Measurements from ENCODE around the gene OTX1. TPM values are rescaled to one million over a fixed set of nuclear protein-coding genes. Genes with fewer than 3 reads are reported as not detected.
A peak's percentile ranks its signal among the peaks of the same experiment; 100 is the strongest.

OTX1 gene
- total and polyA plus RNA-seq, 9 of the 15 experiments (the other 6 are each of a cell fraction or from before 2014, with no cell fraction given) = 0.18 to 7.1 (median 0.58) TPM

DNA sequence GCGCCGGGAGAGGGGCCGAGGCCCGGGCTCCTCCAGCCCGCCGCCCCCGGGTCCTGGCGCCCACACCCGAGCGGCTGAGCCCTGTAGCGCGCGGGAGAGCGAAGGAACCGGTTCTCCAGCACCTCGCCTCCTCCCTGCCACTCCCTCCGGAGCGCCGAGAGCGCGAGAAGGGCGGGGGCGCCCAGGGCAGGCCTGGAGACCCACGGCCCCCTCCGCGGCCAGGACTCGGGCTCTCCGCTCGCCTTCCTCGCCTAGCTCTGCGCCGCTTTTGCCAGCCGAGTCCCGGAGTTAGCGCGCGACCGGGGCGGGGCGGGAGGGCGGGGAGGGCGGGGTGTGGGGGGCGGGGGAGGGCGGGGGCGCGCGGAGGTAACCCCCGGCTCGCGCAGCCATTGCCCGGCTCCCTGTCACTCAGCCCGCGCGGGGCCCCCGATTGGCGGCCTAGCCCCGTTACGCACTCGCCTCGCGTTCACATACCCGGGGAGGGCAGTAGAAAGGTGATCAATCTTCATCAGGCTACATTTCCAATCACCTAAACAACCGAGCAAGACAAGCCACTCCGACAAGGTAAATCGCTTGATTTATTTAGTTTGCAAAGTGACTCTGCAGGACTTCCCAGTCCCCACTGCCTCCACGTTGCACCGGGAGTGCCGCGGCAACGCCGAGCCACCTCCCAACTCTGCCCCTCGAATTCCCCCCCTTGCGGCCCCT is at the start of gene OTX1 (continued):
- TF ChIP-seq ZNF197 (CRISPR knock-in tag; IDR thresholded peaks at IDR 0.05; ENCODE audit: low read depth) (no peak), ZNF146 (CRISPR knock-in tag; IDR thresholded peaks at IDR 0.05; ENCODE audit: unreplicated experiment) (no peak), TEAD1 (CRISPR knock-in tag; IDR thresholded peaks at IDR 0.05) (peak in 1 of 2 experiments; percentile 7; a peak in 1 of 4 replicates), PRMT5 (CRISPR knock-in tag; IDR thresholded peaks at IDR 0.05) (no peak), ZNF274 (IDR thresholded peaks at IDR 0.05; ENCODE audit: borderline replicate concordance, low read depth, low read length) (no peak), DNMT1 (IDR thresholded peaks at IDR 0.05) (no peak), ZNF384 (IDR thresholded peaks at IDR 0.05; ENCODE audit: low read depth, low read length) (no peak), STAT5B (CRISPR knock-in tag; IDR thresholded peaks at IDR 0.05) (no peak), CHD1 (IDR thresholded peaks at IDR 0.05; ENCODE audit: low read length) (no peak)
- TF ChIP-seq, protein P1, sequence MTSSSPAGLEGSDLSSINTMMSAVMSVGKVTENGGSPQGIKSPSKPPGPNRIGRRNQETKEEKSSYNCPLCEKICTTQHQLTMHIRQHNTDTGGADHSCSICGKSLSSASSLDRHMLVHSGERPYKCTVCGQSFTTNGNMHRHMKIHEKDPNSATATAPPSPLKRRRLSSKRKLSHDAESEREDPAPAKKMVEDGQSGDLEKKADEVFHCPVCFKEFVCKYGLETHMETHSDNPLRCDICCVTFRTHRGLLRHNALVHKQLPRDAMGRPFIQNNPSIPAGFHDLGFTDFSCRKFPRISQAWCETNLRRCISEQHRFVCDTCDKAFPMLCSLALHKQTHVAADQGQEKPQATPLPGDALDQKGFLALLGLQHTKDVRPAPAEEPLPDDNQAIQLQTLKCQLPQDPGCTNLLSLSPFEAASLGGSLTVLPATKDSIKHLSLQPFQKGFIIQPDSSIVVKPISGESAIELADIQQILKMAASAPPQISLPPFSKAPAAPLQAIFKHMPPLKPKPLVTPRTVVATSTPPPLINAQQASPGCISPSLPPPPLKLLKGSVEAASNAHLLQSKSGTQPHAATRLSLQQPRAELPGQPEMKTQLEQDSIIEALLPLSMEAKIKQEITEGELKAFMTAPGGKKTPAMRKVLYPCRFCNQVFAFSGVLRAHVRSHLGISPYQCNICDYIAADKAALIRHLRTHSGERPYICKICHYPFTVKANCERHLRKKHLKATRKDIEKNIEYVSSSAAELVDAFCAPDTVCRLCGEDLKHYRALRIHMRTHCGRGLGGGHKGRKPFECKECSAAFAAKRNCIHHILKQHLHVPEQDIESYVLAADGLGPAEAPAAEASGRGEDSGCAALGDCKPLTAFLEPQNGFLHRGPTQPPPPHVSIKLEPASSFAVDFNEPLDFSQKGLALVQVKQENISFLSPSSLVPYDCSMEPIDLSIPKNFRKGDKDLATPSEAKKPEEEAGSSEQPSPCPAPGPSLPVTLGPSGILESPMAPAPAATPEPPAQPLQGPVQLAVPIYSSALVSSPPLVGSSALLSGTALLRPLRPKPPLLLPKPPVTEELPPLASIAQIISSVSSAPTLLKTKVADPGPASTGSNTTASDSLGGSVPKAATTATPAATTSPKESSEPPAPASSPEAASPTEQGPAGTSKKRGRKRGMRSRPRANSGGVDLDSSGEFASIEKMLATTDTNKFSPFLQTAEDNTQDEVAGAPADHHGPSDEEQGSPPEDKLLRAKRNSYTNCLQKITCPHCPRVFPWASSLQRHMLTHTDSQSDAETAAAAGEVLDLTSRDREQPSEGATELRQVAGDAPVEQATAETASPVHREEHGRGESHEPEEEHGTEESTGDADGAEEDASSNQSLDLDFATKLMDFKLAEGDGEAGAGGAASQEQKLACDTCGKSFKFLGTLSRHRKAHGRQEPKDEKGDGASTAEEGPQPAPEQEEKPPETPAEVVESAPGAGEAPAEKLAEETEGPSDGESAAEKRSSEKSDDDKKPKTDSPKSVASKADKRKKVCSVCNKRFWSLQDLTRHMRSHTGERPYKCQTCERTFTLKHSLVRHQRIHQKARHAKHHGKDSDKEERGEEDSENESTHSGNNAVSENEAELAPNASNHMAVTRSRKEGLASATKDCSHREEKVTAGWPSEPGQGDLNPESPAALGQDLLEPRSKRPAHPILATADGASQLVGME (CRISPR knock-in tag; IDR thresholded peaks at IDR 0.05) = no peak
- TF ChIP-seq, protein P2, sequence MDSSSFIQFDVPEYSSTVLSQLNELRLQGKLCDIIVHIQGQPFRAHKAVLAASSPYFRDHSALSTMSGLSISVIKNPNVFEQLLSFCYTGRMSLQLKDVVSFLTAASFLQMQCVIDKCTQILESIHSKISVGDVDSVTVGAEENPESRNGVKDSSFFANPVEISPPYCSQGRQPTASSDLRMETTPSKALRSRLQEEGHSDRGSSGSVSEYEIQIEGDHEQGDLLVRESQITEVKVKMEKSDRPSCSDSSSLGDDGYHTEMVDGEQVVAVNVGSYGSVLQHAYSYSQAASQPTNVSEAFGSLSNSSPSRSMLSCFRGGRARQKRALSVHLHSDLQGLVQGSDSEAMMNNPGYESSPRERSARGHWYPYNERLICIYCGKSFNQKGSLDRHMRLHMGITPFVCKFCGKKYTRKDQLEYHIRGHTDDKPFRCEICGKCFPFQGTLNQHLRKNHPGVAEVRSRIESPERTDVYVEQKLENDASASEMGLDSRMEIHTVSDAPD (CRISPR knock-in tag; IDR thresholded peaks at IDR 0.05) = no peak
- TF ChIP-seq, protein P3, sequence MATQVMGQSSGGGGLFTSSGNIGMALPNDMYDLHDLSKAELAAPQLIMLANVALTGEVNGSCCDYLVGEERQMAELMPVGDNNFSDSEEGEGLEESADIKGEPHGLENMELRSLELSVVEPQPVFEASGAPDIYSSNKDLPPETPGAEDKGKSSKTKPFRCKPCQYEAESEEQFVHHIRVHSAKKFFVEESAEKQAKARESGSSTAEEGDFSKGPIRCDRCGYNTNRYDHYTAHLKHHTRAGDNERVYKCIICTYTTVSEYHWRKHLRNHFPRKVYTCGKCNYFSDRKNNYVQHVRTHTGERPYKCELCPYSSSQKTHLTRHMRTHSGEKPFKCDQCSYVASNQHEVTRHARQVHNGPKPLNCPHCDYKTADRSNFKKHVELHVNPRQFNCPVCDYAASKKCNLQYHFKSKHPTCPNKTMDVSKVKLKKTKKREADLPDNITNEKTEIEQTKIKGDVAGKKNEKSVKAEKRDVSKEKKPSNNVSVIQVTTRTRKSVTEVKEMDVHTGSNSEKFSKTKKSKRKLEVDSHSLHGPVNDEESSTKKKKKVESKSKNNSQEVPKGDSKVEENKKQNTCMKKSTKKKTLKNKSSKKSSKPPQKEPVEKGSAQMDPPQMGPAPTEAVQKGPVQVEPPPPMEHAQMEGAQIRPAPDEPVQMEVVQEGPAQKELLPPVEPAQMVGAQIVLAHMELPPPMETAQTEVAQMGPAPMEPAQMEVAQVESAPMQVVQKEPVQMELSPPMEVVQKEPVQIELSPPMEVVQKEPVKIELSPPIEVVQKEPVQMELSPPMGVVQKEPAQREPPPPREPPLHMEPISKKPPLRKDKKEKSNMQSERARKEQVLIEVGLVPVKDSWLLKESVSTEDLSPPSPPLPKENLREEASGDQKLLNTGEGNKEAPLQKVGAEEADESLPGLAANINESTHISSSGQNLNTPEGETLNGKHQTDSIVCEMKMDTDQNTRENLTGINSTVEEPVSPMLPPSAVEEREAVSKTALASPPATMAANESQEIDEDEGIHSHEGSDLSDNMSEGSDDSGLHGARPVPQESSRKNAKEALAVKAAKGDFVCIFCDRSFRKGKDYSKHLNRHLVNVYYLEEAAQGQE (IDR thresholded peaks at IDR 0.05; ENCODE audit: borderline replicate concordance) = no peak; the same call in 1 of the 2 replicates
- TF ChIP-seq, protein P3 (CRISPR knock-in tag; IDR thresholded peaks at IDR 0.05; ENCODE audit: low read depth) = no peak; the same call in 1 of the 2 replicates
